GM21576 (cell line): Measurements from ENCODE around the gene CTSC.
"Not testable (repeated sequence)": the region's sequence is repeated elsewhere in the genome, so short reads cannot be mapped to it uniquely, and the experiment has no call there.

Source experiments
- ATAC-seq: cut with Tn5 transposase; IDR thresholded peaks from one replicate; pipeline ENCODE4 v1.9.1; 2021; ENCODE audit warnings: mild to moderate bottlenecking, moderate library complexity; ENCODE audit not compliant: unreplicated experiment

Gene CTSC

DNA sequence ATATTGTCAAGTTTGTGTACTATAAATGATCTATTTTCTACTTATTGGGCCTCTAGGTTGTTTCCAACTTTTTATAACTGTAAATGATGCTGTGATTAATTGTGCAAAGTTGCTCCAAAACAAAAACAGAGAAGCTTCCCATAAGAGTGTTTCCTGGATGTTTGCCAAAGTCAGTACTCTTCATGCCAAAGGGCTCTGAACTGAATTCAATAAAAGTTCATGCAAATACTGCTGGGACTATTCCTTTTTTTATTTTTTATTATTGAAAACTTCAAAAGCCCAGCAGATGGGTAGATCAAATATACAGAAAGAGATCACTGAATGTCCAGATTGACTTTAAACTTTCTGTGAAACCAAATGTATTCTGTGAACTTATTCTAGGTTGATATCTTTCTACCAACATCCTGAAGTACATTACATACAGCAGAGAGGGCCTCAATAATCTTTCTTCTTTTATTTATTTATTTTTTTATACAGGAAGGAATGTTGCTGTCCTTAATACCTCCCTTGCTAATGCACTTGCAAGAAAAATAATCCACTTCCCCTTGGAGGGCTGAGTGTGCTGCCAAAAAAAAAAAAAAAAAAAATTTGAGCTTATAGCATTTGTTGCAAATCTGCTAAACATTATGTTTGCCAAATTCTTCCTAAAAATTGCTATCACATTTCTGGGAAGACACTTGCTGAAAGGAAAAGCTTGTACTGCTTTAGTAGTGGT, 53.0 kb downstream of the CTSC start:
- no peak for ATAC-seq

DNA sequence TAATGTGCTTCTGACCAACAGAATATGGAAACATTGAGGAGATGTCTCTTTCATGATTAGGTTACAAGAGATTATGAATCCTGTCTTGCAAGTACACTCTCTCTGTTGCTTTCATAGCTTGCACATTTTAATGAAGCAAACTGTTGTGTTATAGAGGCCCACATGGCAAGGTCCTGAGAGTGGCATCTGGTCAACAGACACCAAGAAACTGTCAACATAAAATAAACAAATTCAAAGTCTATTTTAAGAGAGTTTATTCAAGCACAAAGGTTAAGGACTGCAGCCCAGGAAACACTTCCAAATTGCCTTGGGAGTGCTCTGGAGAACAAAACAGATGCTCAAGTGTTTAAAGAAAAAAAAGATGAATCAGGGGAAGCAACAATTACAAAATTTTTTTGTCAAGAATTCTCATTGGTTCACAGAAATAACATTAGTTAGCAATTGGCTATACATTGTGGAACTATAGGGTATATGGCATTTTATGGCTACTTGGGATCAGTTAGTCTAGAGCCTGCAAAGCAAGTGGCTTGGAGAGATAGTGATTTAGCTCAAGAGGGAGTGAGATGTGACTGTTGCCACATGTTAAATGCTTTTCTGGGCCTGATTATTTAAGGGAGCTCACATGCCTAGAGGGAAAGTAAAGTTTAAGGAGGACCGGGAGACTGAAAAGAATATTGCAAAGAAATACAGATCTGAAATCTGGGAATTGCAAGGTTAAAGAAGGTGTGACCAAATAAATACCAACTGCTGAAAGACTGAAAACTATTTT, 54.6 kb downstream of the CTSC start:
- ATAC-seq, result no peak

DNA sequence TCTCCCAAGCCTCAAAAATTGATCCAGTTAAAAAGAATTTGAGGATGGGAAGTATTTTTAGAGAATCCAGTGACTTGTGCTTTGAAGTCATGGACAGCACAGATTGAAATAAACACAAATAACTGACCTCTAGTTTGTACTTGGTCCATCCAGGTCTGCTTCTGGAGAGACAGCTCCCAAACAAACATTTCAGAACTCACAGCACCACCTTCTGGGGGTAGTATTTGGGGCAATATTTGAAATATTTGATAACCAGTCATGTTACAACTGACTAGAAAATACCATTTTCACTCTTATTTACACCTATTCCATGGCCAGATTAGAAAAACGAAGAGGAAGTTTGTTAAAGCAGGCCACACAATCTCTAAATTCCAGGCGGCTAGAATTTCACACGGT, 56.2 kb downstream of the CTSC start:
- no peak for ATAC-seq

DNA sequence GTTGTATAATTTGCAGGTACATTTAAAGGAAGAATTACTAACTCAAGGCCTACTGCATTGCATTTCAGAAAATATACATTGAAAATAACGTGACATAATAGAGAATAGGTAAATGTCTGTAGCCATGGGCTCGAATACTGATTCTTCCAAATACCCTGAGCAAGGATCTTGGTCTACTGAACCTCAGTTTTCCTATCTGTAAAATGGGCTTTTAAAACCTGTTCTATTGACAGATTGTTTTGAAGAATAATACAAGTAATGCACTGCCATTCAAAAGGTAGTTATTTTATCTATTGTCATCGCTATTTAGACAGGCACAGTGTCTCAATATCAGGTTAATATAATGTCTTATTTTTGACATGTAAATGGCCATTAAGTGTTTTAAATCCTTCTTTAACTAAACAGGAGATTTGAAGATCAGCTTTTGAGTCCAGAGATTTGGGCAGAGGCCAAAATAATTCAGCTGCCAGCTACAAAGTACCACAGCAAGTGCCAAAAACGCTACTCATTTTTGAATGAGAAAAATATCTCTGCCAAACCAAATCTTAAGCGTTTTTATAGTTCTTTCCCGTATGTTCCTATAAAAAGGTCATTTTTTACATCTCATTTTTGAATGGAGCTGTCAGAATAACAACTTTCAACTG, 56.7 kb downstream of the CTSC start:
- ATAC-seq, result no peak

DNA sequence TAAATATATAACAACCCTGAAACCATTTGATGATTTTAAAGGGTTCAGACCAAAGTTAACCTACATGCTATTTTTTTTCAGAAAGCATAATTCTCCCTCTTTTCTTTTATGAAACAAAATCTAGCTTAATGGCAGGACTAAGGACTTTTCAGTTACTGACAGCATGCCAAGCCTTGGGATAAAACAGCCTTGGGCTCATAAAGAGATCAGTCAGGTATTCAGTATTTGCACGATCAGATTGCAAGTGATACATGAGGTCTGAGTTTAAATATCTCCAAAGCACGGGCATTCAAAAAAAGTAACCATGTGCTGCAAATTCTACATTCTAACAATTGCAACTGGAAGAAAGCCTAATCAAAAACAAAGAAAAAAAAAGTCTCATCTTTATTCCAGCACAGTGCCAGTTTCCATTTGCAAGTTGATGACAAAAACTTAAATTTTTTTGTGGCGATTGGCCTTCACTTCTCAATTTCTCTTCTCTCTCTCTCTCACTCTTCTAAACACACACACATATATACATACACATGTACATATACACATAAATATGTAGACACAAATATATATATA, 60.1 kb downstream of the CTSC start:
- no peak for ATAC-seq

DNA sequence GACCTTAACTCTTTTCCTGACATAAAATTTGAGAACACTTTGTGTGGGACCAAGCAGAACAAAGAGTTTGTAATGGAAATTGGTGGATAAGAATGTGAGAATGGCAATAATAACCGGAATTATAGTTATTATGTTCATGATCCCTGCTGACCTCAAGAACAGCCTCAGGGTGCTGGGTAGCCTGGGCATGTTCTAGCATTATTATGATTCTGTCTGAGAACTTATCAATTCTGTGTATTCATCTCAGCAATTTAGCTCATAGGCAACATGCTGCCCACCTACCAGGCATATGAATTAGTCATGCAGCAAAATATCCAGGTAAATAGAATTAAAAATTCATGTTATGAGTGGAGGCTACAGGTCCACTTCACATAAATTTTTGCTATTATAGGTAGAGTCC, 61.9 kb downstream of the CTSC start:
- no peak for ATAC-seq

DNA sequence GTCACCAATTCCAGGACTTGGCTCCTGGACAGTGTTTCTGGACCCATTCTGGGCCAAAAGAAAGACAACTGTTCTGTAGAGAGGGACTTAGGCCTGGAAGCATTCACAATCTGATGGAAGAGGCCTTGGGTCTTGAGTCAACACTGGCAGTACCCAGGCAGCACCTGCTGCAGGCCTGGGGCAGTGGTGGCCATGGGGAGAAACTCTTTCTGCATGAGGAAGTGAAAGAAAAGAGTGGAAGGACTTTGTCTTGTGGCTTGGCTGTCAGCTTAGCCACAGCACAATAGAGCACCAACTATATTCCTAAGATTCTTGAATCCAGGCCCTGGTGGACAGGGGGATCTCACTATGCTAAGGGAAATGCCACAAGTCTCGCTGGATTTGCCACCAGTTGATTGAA, 70.6 kb downstream of the CTSC start:
- ATAC-seq, result peak; percentile 49

DNA sequence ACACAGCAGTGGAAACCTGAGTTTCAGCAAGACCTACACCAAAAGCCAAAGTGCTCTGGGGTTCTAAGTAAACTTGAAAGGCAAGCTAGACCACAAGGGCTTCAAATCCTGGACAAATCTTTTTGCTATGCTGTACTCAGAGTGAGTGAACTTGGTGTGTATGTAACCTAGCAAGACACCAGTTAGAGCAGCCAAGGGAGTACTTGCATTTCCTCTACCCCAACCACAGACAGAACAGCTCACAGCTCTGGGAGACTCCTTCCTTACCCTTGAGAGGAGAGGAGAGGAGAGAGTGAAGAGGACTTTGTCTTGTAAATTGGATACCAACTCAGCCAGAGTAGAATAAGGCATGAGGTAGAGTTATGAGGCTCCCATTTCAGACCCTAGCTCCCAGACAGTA, 71.4 kb downstream of the CTSC start:
- no peak for ATAC-seq

DNA sequence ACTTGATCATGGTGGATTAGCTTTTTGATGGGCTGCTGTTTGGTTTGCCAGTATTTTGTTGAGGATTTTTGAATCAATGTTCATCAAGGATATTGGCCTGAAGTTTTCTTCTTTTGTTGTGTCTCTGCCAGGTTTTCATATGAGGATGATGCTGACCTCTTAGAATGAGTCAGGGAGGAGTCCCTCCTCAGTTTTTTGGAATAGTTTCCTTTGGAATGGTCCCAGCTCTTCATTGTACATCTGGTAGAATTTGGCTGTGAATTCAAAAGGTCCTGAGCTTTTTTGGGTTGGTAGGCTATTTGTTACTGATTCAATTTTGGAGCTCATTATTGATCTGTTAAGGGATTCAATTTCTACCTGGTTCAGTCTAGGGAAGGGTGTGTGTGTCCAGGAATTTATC, 78.1 kb downstream of the CTSC start:
- ATAC-seq, result no peak

DNA sequence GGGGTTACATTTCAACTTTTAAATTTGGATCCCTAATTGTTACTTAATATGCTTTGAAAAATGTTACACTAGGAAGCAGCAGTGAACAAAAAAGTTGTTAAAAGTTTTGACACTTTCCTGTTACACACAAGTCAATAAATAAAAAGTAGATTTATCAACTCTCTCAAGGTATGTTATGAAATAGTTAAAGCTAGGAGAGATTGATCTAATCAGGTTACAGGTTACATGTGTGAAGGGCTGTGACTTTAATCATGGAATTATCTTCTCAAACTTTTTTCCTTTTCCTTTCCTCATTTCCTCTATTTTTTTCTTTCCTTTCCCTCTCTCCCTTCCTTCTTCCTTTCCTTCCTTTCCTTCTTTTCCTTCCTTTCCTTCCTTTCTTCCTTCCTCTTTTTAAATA, 85.3 kb downstream of the CTSC start:
- no peak for ATAC-seq

DNA sequence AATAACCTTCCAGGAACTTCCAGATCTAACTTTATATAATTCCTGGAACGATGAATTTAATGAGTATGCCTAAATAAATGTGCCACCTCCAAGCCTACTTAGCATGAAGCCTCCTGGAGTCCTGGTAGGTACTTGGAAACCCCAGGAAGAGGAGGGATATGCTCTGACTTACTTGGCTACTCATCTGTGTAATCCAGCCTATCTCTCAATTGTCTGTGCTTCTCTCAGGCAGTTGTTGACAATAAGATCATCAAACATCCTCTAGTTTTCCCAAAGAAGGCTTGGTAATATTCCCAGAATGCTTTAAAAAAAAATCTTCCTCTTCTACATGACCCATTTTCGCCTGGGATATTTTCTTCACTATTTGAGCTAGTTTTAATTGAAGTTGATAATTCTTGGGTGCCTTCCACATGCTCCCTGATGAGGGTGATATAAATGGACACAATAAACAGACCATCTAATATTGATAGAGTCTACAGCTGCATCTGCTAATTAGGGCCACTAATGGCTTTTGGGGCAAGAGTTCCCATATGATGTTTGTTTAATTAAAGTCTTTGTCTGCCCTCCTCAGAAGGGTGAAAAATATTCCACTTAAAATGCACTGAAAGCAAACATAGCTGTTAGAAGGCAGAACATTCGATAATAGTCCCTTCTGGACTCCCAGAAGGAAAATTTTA, 86.8 kb downstream of the CTSC start:
- ATAC-seq, result no peak

DNA sequence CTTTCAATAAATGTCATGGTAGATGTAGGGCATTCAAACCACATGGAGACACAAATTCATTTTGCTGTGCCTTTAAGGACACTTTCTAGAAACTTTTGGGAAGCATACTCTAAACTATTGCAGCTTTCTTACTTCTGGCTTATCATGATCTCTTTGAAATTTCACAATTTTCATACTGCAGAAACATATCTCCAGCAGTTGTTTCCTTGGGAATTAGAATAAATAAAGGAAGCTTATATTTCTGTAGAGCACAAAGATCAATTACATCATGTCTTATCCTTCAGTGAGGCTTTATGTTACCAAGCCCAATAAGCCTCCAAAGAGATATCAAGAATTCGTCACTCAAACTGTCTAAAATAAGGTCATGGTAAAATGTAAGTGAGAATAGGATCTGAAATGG, 87.8 kb downstream of the CTSC start:
- ATAC-seq, result no peak

DNA sequence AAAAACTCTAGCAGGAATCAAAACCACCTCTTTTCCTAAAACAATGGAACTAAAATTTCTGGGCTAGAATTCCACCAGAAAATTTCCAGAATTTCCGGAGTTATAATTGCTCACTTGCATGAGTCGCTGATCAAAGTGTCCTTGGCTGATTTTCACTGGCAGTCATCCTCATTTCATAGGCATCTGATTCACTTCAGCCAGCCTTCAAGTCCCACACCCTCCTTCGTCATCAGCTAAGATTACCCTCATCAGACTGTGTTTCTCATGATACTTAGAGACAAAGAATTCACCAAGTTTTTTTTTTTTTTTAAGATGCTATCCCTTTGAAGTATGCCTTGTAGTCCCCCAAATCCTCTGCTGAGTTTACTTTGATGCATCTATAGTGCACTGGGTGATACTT, 90.8 kb downstream of the CTSC start:
- no peak for ATAC-seq

DNA sequence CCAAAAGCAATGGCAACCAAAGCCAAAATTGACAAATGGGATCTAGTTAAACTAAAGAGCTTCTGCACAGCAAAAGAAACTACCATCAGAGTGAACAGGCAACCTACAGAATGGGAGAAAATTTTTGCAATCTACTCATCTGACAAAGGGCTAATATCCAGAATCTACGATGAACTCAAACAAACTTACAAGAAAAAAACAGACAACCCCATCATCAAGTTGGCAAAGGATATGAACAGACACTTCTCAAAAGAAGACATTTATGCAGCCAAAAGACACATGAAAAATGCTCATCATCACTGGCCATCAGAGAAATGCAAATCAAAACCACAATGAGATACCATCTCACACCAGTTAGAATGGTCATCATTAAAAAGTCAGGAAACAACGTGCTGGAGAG, 92.0 kb downstream of the CTSC start:
- not testable (repeated sequence) for ATAC-seq
